Measurements from ENCODE around the gene ZFP37. TPM values are rescaled to one million over a fixed set of nuclear protein-coding genes. Genes with fewer than 3 reads are reported as not detected.
A peak's percentile ranks its signal among the peaks of the same experiment; 100 is the strongest.
"Not testable (repeated sequence)": the region's sequence is repeated elsewhere in the genome, so short reads cannot be mapped to it uniquely, and the experiment has no call there.

Gene ZFP37
- total RNA-seq = 1 to 10 TPM in 5 of 6 donors, not detected in 1; 1.0 to 2.5 (median 1.3) TPM

- TF ChIP-seq POLR2AphosphoS5 (IDR thresholded peaks at IDR 0.05) = peak; percentile 57 to 70
- no peak for TF ChIP-seq EP300 (IDR thresholded peaks at IDR 0.05)
- peak in 1 of 6 experiments; percentile 8 for TF ChIP-seq CTCF (IDR thresholded peaks at IDR 0.05)
- TF ChIP-seq POLR2A (IDR thresholded peaks at IDR 0.05) = no peak
- peak within 1 kb of the TSS in 3 of 4 donors; percentile 63 to 72 (median 67) for H3K27ac ChIP-seq
- peaks cover 0 to 11% (median 2%) of the 10 kb centered on the region in 4 donors for H3K27me3 ChIP-seq
- peaks cover 43 to 82% (median 69%) of the 10 kb centered on the region in 4 donors for H3K9me3 ChIP-seq
- WGBS, 2 donors = 3 to 8% methylated on average over 34 to 49 of the region's 62 CpGs
- peak; percentile 88 to 95 for DNase-seq
- peak within 1 kb of the TSS; percentile 44 to 62 (median 56) for H3K4me3 ChIP-seq
- peaks cover 0 to 12% (median 1%) of the 10 kb centered on the region in 4 donors for H3K4me1 ChIP-seq
- ATAC-seq (ENCODE audit: low FRiP score in 2 of 2) = peak; percentile 97 to 100
- H3K36me3 ChIP-seq = no peaks in the 10 kb centered on the region
These were observed at the start of gene ZFP37 for GRCh38 chr9:113056191-113057106. Gene ZFP37 (minus strand): TSS chr9:113056724. CDS start chr9:113056688, 36 bp downstream.

GRCh38 chr9:113105345-113105744 is 48.8 kb upstream of the ZFP37 start:
- not testable (repeated sequence) for H3K4me1 ChIP-seq; H3K27me3 ChIP-seq; ATAC-seq (ENCODE audit: low FRiP score in 2 of 2); H3K36me3 ChIP-seq; H3K4me3 ChIP-seq; H3K27ac ChIP-seq; H3K9me3 ChIP-seq; DNase-seq
- WGBS, 2 donors = no CpG with 5 or more reads among the region's 6 CpGs

- Histone ChIP-seq H3K4me1 (no peaks in the 10 kb centered on the region), H3K9me3 (peaks cover 0 to 5% (median 3%) of the 10 kb centered on the region in 4 donors), H3K36me3 (no peaks in the 10 kb centered on the region), H3K4me3 (no peak overlapping the region), H3K27me3 (peaks cover 0 to 2% (median 0%) of the 10 kb centered on the region in 4 donors), H3K27ac (no peak overlapping the region)
- no peak for DNase-seq
- ATAC-seq (ENCODE audit: low FRiP score in 2 of 2) = no peak
- no peak for TF ChIP-seq POLR2AphosphoS5 (IDR thresholded peaks at IDR 0.05)
- TF ChIP-seq CTCF (IDR thresholded peaks at IDR 0.05) = no peak
- TF ChIP-seq EP300 (IDR thresholded peaks at IDR 0.05) = no peak
- TF ChIP-seq POLR2A (IDR thresholded peaks at IDR 0.05) = no peak
- 59 to 64% methylated on average over 2 of the region's 2 CpGs for WGBS, 2 donors
These were observed 39.0 kb upstream of the ZFP37 start for GRCh38 chr9:113095561-113095960.

GRCh38 chr9:113089924-113090323 is 33.4 kb upstream of the ZFP37 start:
- DNase-seq = peak in 1 of 2 donors; percentile 26
- H3K9me3 ChIP-seq = peaks cover 0 to 12% (median 7%) of the 10 kb centered on the region in 4 donors
- 41 to 72% methylated on average over 14 to 16 of the region's 23 CpGs for WGBS, 2 donors
- H3K4me3 ChIP-seq; H3K27me3 ChIP-seq; H3K36me3 ChIP-seq; ATAC-seq (ENCODE audit: low FRiP score in 2 of 2); H3K27ac ChIP-seq; H3K4me1 ChIP-seq: not testable (repeated sequence)

- not testable (repeated sequence) for ATAC-seq (ENCODE audit: low FRiP score in 2 of 2); H3K4me1 ChIP-seq; H3K36me3 ChIP-seq; H3K27me3 ChIP-seq; H3K4me3 ChIP-seq; H3K27ac ChIP-seq
- peak in 1 of 2 donors; percentile 52 for DNase-seq
- peaks cover 0 to 12% (median 7%) of the 10 kb centered on the region in 4 donors for H3K9me3 ChIP-seq
- no CpG with 5 or more reads among the region's 25 CpGs for WGBS, 2 donors
These were observed 32.6 kb upstream of the ZFP37 start for GRCh38 chr9:113089143-113089505.

- WGBS, 2 donors = 14 to 45% methylated on average over 6 to 16 of the region's 30 CpGs
These were observed 32.1 kb upstream of the ZFP37 start for GRCh38 chr9:113088456-113089142.

GRCh38 chr9:113062932-113063310 is 6.4 kb upstream of the ZFP37 start:
- WGBS, 2 donors = 40 to 77% methylated on average over 13 to 20 of the region's 20 CpGs
- not testable (repeated sequence) for H3K4me1 ChIP-seq; H3K4me3 ChIP-seq; H3K27ac ChIP-seq; H3K36me3 ChIP-seq; ATAC-seq (ENCODE audit: low FRiP score in 2 of 2); DNase-seq
- H3K9me3 ChIP-seq = peaks cover 10 to 36% (median 24%) of the 10 kb centered on the region in 4 donors
- H3K27me3 ChIP-seq = peaks cover 0 to 17% (median 6%) of the 10 kb centered on the region in 4 donors

More at GRCh38 chr9:113088456-113089142, 32.1 kb upstream of the ZFP37 start:
- not testable (repeated sequence) for ATAC-seq (ENCODE audit: low FRiP score in 2 of 2); H3K4me3 ChIP-seq; H3K4me1 ChIP-seq; H3K27me3 ChIP-seq; H3K27ac ChIP-seq; H3K36me3 ChIP-seq
- H3K9me3 ChIP-seq = peaks cover 0 to 12% (median 7%) of the 10 kb centered on the region in 4 donors
- peak in 1 of 2 donors; percentile 61 for DNase-seq

GRCh38 chr9:113062256-113062931 is 5.9 kb upstream of the ZFP37 start:
- H3K4me1 ChIP-seq; H3K4me3 ChIP-seq; H3K36me3 ChIP-seq; H3K27ac ChIP-seq; ATAC-seq (ENCODE audit: low FRiP score in 2 of 2): not testable (repeated sequence)
- peak in 1 of 2 donors; percentile 35 for DNase-seq
- Histone ChIP-seq H3K27me3 (peaks cover 0 to 17% (median 6%) of the 10 kb centered on the region in 4 donors), H3K9me3 (peaks cover 14 to 41% (median 29%) of the 10 kb centered on the region in 4 donors)
- 18 to 65% methylated on average over 20 to 36 of the region's 44 CpGs for WGBS, 2 donors

- WGBS, 2 donors = 2 to 46% methylated on average over 9 to 22 of the region's 33 CpGs
- not testable (repeated sequence) for H3K36me3 ChIP-seq; H3K27ac ChIP-seq; ATAC-seq (ENCODE audit: low FRiP score in 2 of 2); H3K4me3 ChIP-seq
- peaks cover 0 to 12% (median 1%) of the 10 kb centered on the region in 4 donors for H3K4me1 ChIP-seq
- peaks cover 0 to 17% (median 6%) of the 10 kb centered on the region in 4 donors for H3K27me3 ChIP-seq
- peak in 1 of 2 donors; percentile 69 for DNase-seq
- peaks cover 17 to 52% (median 39%) of the 10 kb centered on the region in 4 donors for H3K9me3 ChIP-seq
These were observed 4.7 kb upstream of the ZFP37 start for GRCh38 chr9:113061072-113061850.
